Esophagus muscularis mucosa (tissue), 4 donors: Measurements from ENCODE around the gene DMWD.

Experiments used
- CTCF ChIP-seq, 3 experiments: fragments of 200-600 bp in 2 of 3; fragments of 450-650 bp in 1 of 3; sonication (generic) in 2 of 3; IDR thresholded peaks; one replicate each; pipeline ENCODE4 v1.5.1; 2017 to 2019; ENCODE audit warnings: antibody characterized with exemption in 3 of 3, mild to moderate bottlenecking in 2 of 3, moderate library complexity in 1 of 3
- EP300 ChIP-seq: sonication (generic); formaldehyde crosslinking; IDR thresholded peaks from one replicate; pipeline ENCODE4 v1.6.1; 2017; ENCODE audit warnings: antibody characterized with exemption
- POLR2A ChIP-seq: fragments of 450-650 bp; IDR thresholded peaks from one replicate; pipeline ENCODE4 v1.6.1; 2017; ENCODE audit warnings: antibody characterized with exemption, moderate library complexity, mild to moderate bottlenecking, low read depth
- POLR2AphosphoS5 ChIP-seq, 2 donors: sonication (generic); formaldehyde crosslinking; IDR thresholded peaks; one replicate each; pipeline ENCODE4 v1.6.1; 2017; ENCODE audit warnings: antibody characterized with exemption in 2 of 2

GRCh38 chr19:45781214-45782161 lies 11.2 kb downstream of the DMWD start:
- TF ChIP-seq CTCF (IDR thresholded peaks at IDR 0.05) (no peak), POLR2A (no peak), POLR2AphosphoS5 (IDR thresholded peaks at IDR 0.05) (no peak), EP300 (no peak)
